Choroid plexus epithelial cell (primary cell): ENCODE results near the gene XIRP2.

Experiments used
- DNase-seq: peaks from one replicate; pipeline ENCODE4 v3.0.0-alpha.2; 2010; ENCODE audit warnings: low read depth
- H3K4me3 ChIP-seq: 2 replicates; pipeline ENCODE4 v1.5.1; 2011; ENCODE audit warnings: low read depth, mild to moderate bottlenecking, control low read depth, low read length, moderate library complexity
- TF ChIP-seq, protein P1 (sequence below): conservative IDR thresholded peaks from 2 replicates; pipeline ENCODE4 v1.5.1; 2011; ENCODE audit warnings: low read depth, mild to moderate bottlenecking, control low read depth, inconsistent platforms, low read length, moderate library complexity

The XIRP2 gene

DNA sequence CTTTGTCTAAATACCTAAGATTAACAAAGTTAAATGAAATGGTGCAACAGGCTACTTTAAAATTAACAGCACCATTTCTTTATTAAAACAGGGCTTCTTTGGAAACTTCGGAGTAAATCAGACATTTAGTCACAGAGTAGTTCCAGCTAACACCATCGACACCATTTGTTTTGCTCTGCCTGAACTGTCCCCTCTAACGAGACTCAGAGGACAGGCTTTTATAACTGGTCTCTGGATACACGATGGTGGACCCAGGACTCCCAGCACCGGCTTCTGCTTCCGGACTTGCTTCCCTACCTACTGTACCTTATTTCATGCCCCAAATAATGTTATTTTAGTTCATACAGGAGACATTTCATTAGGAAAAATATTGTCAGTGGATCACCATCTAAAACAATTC lies 252.1 kb downstream of the XIRP2 start:
- DNase-seq: no peak
- TF ChIP-seq, protein P1, sequence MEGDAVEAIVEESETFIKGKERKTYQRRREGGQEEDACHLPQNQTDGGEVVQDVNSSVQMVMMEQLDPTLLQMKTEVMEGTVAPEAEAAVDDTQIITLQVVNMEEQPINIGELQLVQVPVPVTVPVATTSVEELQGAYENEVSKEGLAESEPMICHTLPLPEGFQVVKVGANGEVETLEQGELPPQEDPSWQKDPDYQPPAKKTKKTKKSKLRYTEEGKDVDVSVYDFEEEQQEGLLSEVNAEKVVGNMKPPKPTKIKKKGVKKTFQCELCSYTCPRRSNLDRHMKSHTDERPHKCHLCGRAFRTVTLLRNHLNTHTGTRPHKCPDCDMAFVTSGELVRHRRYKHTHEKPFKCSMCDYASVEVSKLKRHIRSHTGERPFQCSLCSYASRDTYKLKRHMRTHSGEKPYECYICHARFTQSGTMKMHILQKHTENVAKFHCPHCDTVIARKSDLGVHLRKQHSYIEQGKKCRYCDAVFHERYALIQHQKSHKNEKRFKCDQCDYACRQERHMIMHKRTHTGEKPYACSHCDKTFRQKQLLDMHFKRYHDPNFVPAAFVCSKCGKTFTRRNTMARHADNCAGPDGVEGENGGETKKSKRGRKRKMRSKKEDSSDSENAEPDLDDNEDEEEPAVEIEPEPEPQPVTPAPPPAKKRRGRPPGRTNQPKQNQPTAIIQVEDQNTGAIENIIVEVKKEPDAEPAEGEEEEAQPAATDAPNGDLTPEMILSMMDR: no peak
- no peak overlapping the region for H3K4me3 ChIP-seq

DNA sequence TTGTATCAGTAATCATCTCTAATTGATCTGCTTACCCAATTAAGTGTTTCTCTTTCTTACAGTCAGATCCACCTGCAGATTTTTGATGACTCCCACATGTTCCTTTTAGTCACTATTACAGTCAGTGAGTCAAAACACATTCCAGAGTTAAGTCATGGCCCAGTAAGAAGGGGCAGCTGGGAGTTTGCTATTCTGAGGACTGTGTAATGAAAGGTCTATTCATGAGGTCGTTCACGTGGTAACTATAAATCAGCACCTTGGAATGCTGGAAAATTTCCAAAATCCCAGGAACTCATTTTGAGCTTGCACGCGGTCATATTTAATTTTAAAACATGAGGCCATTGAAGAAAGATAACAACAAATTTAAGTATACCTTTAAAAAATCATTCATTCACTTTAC lies 252.5 kb downstream of the XIRP2 start:
- DNase-seq: peak; percentile 99
- H3K4me3 ChIP-seq: no peak overlapping the region

DNA sequence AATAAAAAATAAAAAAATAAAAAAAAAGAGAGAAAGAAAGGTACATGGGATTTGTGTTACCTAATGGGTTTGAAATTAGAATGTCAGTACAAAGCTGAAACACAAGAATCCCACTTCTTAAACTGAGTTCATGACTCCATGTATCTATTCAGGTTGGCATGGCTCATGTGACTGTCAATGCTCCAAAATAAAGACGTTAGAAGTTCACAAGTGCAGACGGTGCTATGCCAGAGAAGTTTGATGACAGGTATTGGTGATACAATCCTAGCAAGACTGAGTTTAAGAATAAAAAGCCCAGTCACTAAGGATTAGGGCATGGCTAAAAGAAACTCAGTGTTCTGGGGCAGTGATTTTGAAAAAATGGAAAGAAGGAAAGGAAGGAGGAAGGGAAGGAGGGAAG lies 254.3 kb downstream of the XIRP2 start:
- DNase-seq: no peak
- H3K4me3 ChIP-seq: no peak overlapping the region
- TF ChIP-seq, protein P1: no peak

More for the DNA sequence above, 252.5 kb downstream of the XIRP2 start:
- TF ChIP-seq, protein P1: no peak

DNA sequence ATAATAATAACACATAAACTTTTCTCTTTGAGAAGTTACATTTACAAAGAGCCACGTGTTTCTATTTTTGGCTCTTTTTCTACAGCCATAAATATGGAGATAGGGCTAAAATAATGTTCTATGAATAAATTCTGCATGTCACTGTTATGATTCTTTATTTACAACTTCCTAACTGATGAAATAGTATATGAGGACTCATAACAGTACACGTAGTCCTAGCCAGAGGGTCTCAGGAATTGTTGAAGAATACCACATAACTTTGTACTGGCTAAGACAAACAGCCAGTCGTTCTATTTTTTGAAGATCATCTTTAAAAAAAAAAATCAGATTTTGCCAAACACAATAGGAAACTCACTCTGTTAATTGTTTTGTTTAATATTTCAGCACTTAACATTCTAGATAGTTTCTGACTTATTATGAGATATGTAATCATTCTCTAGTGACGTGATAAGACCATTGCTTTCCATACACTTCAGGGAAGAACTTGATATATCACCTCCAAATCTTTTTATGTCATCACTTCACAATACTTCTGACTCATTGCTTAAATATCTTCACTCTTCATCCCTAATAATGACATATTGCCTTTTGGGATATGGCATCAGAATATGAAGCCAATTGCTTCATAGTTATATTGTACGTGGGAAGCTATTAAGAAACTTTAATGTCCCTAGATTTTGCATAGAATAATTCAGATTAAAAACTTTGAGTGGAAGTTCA lies 256.1 kb downstream of the XIRP2 start:
- TF ChIP-seq, protein P1: no peak
- no peak overlapping the region for H3K4me3 ChIP-seq
- DNase-seq: peak; percentile 64

DNA sequence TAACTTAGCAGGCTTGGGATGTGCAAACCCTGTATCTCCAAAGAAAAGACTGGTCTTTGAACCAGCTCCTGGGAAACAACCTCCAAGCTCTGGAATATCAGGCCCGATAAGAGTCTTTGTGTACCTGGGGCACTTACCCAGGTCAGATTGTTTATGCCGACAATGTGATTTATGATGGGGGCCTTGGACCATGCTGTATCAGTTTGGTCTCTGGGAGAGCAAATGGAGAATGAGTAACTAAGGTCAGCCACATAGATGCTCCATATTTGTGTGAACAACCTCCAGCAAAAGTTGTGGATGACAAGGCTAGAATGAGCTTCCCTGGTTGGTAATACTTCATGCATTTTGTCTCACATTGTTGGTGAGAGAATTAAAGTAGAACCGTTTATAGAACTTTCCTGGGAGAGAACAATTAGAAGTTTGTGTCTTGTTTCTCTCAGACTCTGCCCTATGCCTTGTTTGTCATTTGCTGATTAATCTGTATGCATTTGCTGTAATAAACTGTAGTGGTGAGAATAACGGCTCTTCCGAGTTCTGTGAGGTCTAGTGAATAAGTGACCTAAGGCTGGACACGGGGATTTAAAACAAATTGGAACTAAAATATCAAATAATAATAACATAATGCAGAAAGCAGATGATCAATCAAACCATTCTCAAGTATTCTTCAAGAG lies 259.1 kb downstream of the XIRP2 start:
- no peak for DNase-seq
- no peak overlapping the region for H3K4me3 ChIP-seq
- TF ChIP-seq, protein P1: no peak

DNA sequence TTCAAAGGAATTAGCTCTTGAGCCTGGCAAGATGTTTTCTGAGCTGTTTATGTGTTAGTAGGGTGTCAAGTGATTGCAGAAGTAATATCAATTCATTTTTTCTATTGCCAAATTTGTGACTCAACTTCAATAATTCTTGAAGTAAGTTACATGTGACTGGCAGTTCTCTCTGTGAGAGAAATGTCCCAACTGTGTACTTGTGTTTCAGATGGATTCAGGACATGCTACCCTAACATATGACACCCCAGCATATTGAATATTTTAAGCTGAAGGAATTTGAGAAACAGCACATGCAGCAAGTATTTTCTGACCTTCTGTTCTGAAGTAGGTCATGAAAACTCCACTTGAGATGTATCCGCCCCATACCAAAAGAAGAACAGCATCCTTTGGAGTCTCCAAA lies 263.6 kb downstream of the XIRP2 start:
- no peak overlapping the region for H3K4me3 ChIP-seq
- TF ChIP-seq, protein P1: no peak
- DNase-seq: peak; percentile 18

DNA sequence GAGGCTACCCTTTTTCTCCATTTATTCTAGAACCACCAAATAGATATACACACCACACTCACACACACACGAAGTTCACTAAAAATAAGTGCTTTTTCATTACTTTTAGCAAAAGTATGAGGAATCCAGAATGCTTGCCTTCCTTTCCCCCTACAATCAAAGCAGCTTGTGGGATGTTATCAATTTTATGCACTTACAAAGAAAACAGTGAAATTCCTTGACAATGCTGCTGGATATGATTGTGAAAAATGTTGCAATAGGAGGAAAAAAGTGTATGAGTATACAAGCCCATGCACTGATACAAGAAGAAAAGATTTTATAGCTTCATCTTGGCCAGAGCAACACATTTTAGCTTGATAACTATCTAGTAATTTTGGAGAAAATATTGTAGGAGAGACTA lies 269.2 kb downstream of the XIRP2 start:
- peak; percentile 51 for DNase-seq
- TF ChIP-seq, protein P1: no peak
- no peak overlapping the region for H3K4me3 ChIP-seq
